Cardiac muscle cell (in vitro differentiated cells and primary cell): Measurements from ENCODE around the gene TMEM209. TPM values are rescaled to one million over a fixed set of nuclear protein-coding genes. Genes with fewer than 3 reads are reported as not detected.

Experiments
- DNase-seq, 2 donors: peaks; one replicate each; pipeline versions ENCODE4 v3.0.0 to v3.0.0-alpha.2; 2010 to 2017; ENCODE audit warnings: low read depth in 1 of 2, low spot score in 1 of 2
- H3K27ac ChIP-seq: fragments of 200-600 bp; sonication (generic); 2 replicates; pipeline ENCODE4 v1.5.1; 2016
- H3K27me3 ChIP-seq: fragments of 200-600 bp; sonication (generic); 2 replicates; pipeline ENCODE4 v1.6.0; 2016; ENCODE audit warnings: control low read depth
- H3K36me3 ChIP-seq: fragments of 200-600 bp; sonication (generic); 2 replicates; pipeline ENCODE4 v1.5.1; 2016; ENCODE audit warnings: control low read depth
- H3K4me1 ChIP-seq: fragments of 200-600 bp; sonication (generic); 2 replicates; pipeline ENCODE4 v1.8.1; 2017; ENCODE audit warnings: low read depth, mild to moderate bottlenecking, mixed run types
- H3K4me3 ChIP-seq: fragments of 200-600 bp; sonication (generic); 2 replicates; pipeline ENCODE4 v1.5.1; 2016; ENCODE audit warnings: mild to moderate bottlenecking
- H3K9me3 ChIP-seq: fragments of 200-600 bp; sonication (generic); 2 replicates; pipeline ENCODE4 v1.5.1; 2017; ENCODE audit warnings: low read depth, mild to moderate bottlenecking, control low read depth
- polyA plus RNA-seq: library from polyadenylated mRNA; unstranded; fragments of >200 nt; fragmentation: Nextera tagmentation; extraction: Ambion mirVana; gene quantifications from 2 replicates; pipeline ENCODE4 v1.2.1, GENCODE V29; 2016
- total RNA-seq: library from RNA; depleted of rRNA; stranded (reverse); fragments of >200 nt; gene quantifications from 2 replicates; pipeline ENCODE4 v1.2.3, GENCODE V29; 2016
- TF ChIP-seq, protein P1 (sequence below): IDR thresholded peaks from 2 replicates; pipeline ENCODE4 v1.5.1; 2012; ENCODE audit warnings: low read depth, mild to moderate bottlenecking, low read length

Gene TMEM209
- total and polyA plus RNA-seq, 2 experiments from 2014 or later, result 14.0 to 14.2 TPM

DNA sequence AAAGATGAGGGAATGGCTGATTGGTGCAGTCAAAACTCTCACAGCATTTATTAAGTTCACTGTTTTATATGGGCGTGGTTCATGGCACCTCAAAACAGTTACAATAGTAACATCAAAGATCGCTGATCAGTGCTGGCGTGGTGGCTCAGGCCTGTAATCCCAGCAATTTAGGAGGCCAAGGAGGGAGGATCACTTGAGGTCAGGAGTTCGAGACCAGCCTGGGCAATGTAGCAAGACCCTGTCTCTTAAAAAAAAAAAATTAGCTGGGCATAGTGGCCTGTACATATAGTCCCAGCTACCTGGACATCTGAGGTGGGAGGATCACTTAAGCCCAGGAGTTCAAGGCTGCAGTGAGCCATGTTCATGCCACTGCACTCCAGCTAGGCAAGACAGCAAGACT lies 86.4 kb downstream of the TMEM209 start:
- H3K36me3 ChIP-seq, result peaks cover 13% of the 10 kb centered on the region
- TF ChIP-seq, protein P1, sequence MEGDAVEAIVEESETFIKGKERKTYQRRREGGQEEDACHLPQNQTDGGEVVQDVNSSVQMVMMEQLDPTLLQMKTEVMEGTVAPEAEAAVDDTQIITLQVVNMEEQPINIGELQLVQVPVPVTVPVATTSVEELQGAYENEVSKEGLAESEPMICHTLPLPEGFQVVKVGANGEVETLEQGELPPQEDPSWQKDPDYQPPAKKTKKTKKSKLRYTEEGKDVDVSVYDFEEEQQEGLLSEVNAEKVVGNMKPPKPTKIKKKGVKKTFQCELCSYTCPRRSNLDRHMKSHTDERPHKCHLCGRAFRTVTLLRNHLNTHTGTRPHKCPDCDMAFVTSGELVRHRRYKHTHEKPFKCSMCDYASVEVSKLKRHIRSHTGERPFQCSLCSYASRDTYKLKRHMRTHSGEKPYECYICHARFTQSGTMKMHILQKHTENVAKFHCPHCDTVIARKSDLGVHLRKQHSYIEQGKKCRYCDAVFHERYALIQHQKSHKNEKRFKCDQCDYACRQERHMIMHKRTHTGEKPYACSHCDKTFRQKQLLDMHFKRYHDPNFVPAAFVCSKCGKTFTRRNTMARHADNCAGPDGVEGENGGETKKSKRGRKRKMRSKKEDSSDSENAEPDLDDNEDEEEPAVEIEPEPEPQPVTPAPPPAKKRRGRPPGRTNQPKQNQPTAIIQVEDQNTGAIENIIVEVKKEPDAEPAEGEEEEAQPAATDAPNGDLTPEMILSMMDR, result no peak
- H3K4me1 ChIP-seq, result no peaks in the 10 kb centered on the region
- H3K9me3 ChIP-seq, result no peaks in the 10 kb centered on the region
- no peak overlapping the region for H3K27ac ChIP-seq
- no peak for DNase-seq
- no peak overlapping the region for H3K4me3 ChIP-seq
- H3K27me3 ChIP-seq, result no peaks in the 10 kb centered on the region

DNA sequence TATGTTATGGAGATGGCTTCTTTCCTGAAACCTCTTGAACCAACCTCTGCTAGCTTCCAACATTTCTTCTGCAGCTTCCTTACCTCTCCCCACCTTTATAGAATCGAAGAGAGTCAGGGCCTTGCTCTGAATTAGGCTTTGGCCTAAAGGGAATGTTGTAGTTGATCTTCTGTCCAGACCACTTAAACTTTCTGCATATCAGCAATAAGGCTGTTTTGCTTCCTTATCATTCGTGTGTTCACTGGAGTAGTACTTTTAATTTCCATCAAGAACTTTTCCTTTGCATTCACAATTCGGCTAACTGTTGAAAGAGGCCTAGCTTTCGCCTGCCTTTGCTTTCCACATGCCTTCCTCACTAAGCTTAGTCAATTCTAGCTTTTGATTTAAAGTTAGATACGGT lies 86.9 kb downstream of the TMEM209 start:
- TF ChIP-seq, protein P1, result no peak
- H3K9me3 ChIP-seq, result no peaks in the 10 kb centered on the region

DNA sequence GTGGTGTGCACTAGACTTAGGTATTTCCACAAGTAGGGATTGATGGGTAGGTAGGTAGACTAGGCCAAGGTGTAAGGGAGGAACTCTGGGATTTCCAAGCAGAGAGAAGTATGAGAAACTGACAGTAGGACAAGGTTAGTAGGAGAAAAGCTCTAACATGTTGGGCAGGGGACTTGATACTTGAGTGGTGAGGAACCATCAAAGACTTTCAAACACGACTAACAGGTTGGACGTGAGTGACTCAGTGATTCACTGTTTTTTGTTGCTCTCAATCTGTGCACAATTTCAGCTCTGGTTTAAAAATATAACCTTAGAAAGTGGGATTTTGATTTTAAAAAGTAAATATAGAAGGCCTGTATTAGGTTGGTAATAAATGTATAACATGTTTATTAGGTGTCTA lies 90.4 kb downstream of the TMEM209 start:
- H3K4me3 ChIP-seq, result no peak overlapping the region
- H3K27ac ChIP-seq, result no peak overlapping the region
- no peaks in the 10 kb centered on the region for H3K9me3 ChIP-seq
- H3K27me3 ChIP-seq, result no peaks in the 10 kb centered on the region
- TF ChIP-seq, protein P1, result no peak
- H3K4me1 ChIP-seq, result no peaks in the 10 kb centered on the region
- no peak for DNase-seq
- no peaks in the 10 kb centered on the region for H3K36me3 ChIP-seq

More for the DNA sequence above, 86.9 kb downstream of the TMEM209 start:
- Histone ChIP-seq H3K4me3 (no peak overlapping the region), H3K36me3 (peaks cover 11% of the 10 kb centered on the region), H3K27ac (no peak overlapping the region), H3K4me1 (no peaks in the 10 kb centered on the region), H3K27me3 (no peaks in the 10 kb centered on the region)
- DNase-seq, result no peak

Other genes starting within 250 kb of the TMEM209 start
- gene ZC3HC1, start 154.0 kb downstream of the TMEM209 start, total RNA-seq, result 16.4 and 18.6 TPM in 2 replicates
- gene ZC3HC1, start 154.0 kb downstream of the TMEM209 start, polyA plus RNA-seq, result 30.5 and 33.4 TPM in 2 replicates
- 10.4 and 14.4 TPM in 2 replicates for gene KLHDC10, start 134.9 kb downstream of the TMEM209 start, total RNA-seq
- gene KLHDC10, start 134.9 kb downstream of the TMEM209 start, polyA plus RNA-seq, result 6.2 and 7.9 TPM in 2 replicates
- gene SSMEM1, start 2.5 kb upstream of the TMEM209 start, total RNA-seq, result not detected in 2 replicates
- not detected in 2 replicates for gene SSMEM1, start 2.5 kb upstream of the TMEM209 start, polyA plus RNA-seq
- gene CPA2, start 61.5 kb upstream of the TMEM209 start, total RNA-seq, result 0.71 and 1.9 TPM in 2 replicates
- 0.39 TPM in 1 of 2 replicates, not detected in the other for gene CPA2, start 61.5 kb upstream of the TMEM209 start, polyA plus RNA-seq
- 0.07 TPM in 1 of 2 replicates, not detected in the other for gene CPA4, start 87.8 kb upstream of the TMEM209 start, total RNA-seq
- gene CPA4, start 87.8 kb upstream of the TMEM209 start, polyA plus RNA-seq, result 0.24 and 0.39 TPM in 2 replicates
- not detected in 2 replicates for gene CPA5, start 139.4 kb upstream of the TMEM209 start, total RNA-seq
- 0.98 TPM in 1 of 2 replicates, not detected in the other for gene CPA5, start 139.4 kb upstream of the TMEM209 start, polyA plus RNA-seq
- 3.3 and 4.3 TPM in 2 replicates for gene CPA1, start 175.1 kb upstream of the TMEM209 start, total RNA-seq
- gene CPA1, start 175.1 kb upstream of the TMEM209 start, polyA plus RNA-seq, result 3.5 and 6.2 TPM in 2 replicates
- gene CEP41, start 235.6 kb upstream of the TMEM209 start, total RNA-seq, result 8.0 and 10.7 TPM in 2 replicates
- 27.4 and 48.8 TPM in 2 replicates for gene CEP41, start 235.6 kb upstream of the TMEM209 start, polyA plus RNA-seq